Mesodermal cell (in vitro differentiated cells): ENCODE results near the gene TRAF7.
"Not testable (repeated sequence)": the region's sequence is repeated elsewhere in the genome, so short reads cannot be mapped to it uniquely, and the experiment has no call there.

Experiments used
- H3K27ac ChIP-seq: 2 replicates; pipeline ENCODE4 v1.7.0; 2013; ENCODE audit warnings: mild to moderate bottlenecking, low read depth, low read length, moderate library complexity; ENCODE audit not compliant: severe bottlenecking
- H3K36me3 ChIP-seq: 2 replicates; pipeline ENCODE4 v1.7.1; 2013; ENCODE audit warnings: mild to moderate bottlenecking, low read length, moderate library complexity; ENCODE audit not compliant: control insufficient read depth, insufficient read depth
- H3K4me1 ChIP-seq: one replicate; pipeline ENCODE4 v1.7.1; 2013; ENCODE audit warnings: mild to moderate bottlenecking, low read length; ENCODE audit not compliant: insufficient read depth, control insufficient read depth, poor library complexity, severe bottlenecking
- H3K4me3 ChIP-seq: 2 replicates; pipeline ENCODE4 v1.7.0; 2013; ENCODE audit warnings: low read length, control low read depth, mild to moderate bottlenecking; ENCODE audit not compliant: insufficient read depth, poor library complexity, severe bottlenecking; ENCODE audit errors: extremely low read depth
- H3K9me3 ChIP-seq: 2 replicates; pipeline ENCODE4 v1.7.1; 2013; ENCODE audit warnings: mild to moderate bottlenecking, low read length, moderate library complexity; ENCODE audit not compliant: control insufficient read depth
- whole genome bisulfite sequencing, 2 experiments: methylation state at CpG; one replicate each; pipeline ENCODE4 v1.1.5; 2013; ENCODE audit warnings: missing lambda C conversion rate in 2 of 2; ENCODE audit not compliant: insufficient coverage in 2 of 2; 5-methylcytosine and 5-hydroxymethylcytosine counted together

The TRAF7 gene

DNA sequence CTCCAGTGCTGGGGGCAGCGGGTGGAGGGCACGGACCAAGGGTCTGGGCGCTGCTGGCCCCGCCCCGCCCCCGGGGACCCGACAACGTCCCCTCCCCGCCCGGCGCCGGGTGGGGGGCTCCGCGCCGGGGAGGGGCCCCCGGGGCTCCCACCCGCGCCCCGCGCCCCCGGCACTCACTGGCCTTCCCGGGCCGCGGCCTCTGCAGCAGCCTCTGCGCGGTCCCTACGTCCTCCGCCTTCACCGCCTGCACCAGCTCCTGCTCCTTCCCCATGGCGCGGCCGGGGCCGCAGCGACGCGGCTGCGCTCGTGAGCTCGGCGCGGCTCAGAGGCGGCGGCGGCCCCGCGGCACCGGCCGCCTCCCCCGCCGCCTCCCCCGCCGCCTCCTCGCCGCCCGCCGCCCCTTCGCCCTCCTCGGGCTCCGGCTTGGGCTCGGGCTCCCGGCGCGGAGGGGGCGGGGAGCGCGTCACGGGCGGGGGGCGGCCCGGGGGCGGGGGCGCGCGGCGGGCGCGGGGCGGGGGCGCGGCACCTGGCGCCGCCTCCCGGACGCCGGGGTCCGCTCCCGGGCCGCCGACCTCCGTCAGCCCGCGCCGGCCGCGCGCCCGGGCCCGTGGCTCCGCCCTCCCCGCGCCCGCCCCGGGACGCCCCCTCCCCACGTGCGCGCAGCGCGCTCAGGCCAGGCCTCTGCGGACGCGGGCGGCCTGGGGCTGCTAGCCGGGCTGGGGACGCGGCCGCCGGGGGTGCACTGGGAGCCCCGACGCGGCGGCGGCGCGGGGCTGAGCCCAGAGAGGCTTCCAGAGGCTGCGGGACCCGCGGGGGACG, 40.8 kb downstream of the TRAF7 start, which contains the start of gene CASKIN1:
CASKIN1 (minus strand) TSS at position 444 of the 819 bp plus-strand sequence; CDS start at position 271, 173 bp downstream.
- Histone ChIP-seq H3K4me3 (peak within 1 kb of the TSS; percentile 31), H3K36me3 (no peaks in the 10 kb centered on the region), H3K9me3 (no peaks in the 10 kb centered on the region), H3K27ac (no peak within 1 kb of the TSS), H3K4me1 (peaks cover 8% of the 10 kb centered on the region)
- 0 to 1% methylated on average over 47 to 56 of the region's 129 CpGs for WGBS, 2 experiments

DNA sequence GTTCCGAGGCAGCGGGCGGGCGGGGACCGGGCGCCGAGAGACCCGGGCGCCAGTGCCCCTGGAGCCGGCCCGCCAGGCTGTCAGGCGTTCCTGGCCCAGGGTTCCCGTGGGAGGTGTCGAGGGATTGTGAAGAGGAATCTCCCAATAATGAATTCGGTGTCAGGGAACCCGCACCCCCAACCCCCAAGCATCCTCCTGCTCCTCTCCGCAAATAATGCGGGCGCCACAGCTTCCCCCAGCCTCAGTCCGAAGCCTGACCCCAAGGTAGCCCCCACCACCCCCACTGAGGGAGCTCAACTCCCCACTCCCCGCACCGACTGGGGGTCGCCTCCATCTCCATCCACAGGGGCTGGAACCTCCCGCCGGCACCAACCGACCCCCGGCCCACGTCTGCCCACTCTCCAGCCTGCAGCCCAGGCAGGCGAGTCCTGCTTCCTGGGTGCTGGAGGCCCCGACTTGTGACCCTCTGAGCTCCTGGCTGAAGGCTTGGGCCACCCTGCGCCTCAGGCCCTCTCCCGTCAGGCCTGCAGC, 41.5 kb downstream of the TRAF7 start:
- Histone ChIP-seq H3K4me1 (peaks cover 8% of the 10 kb centered on the region), H3K36me3 (no peaks in the 10 kb centered on the region), H3K27ac (no peak overlapping the region), H3K4me3 (peak overlapping the region; percentile 27), H3K9me3 (no peaks in the 10 kb centered on the region)
- 24 to 33% methylated on average over 23 to 26 of the region's 32 CpGs for WGBS, 2 experiments

DNA sequence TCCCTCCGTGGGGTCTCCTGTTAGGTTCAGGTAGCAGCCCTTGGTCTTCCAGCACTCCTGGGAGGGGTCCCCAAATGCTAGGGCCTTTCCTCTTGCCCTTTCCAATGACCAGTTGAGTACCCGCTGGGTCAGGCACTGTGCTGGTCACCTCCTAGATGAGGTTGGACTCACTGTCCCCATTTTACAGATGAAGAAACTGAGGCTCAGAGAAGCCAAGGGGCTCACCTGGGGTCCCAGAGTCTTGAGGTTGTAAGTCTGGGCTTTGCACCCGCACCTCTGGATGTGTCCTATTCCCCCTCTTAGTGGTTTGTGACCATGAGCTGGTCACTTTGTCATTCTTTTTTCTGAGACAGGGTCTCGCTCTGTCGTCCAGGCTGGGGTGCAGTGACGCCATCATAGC, 42.2 kb downstream of the TRAF7 start:
- H3K4me3 ChIP-seq = no peak overlapping the region
- no peak overlapping the region for H3K27ac ChIP-seq
- WGBS, 2 experiments = 79 to 85% methylated on average over 5 to 6 of the region's 6 CpGs
- no peaks in the 10 kb centered on the region for H3K36me3 ChIP-seq
- H3K9me3 ChIP-seq = no peaks in the 10 kb centered on the region
- H3K4me1 ChIP-seq = peaks cover 8% of the 10 kb centered on the region

DNA sequence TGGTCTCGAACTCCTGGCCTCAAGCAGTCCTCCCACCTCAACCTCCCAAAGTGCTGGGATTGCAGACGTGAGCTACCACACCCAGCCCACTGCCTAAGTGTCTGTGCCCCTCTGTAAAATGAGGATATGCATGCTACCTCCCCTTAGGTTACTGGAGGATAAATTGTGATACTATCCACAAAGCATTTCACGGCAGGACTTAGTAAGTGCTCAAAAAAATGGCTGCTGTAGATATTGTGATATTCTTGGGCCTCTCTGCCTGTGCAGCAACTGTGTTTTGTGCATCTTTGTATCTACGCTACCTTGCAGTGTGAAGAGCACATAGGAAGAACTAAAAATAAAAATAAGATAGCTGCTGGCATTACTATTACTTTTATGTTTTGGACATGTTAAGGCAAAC, 42.7 kb downstream of the TRAF7 start:
- Histone ChIP-seq H3K9me3 (no peaks in the 10 kb centered on the region), H3K4me3 (no peak overlapping the region), H3K27ac (no peak overlapping the region), H3K4me1 (peaks cover 8% of the 10 kb centered on the region), H3K36me3 (no peaks in the 10 kb centered on the region)
- 85 to 89% methylated on average over 1 to 3 of the region's 4 CpGs for WGBS, 2 experiments

DNA sequence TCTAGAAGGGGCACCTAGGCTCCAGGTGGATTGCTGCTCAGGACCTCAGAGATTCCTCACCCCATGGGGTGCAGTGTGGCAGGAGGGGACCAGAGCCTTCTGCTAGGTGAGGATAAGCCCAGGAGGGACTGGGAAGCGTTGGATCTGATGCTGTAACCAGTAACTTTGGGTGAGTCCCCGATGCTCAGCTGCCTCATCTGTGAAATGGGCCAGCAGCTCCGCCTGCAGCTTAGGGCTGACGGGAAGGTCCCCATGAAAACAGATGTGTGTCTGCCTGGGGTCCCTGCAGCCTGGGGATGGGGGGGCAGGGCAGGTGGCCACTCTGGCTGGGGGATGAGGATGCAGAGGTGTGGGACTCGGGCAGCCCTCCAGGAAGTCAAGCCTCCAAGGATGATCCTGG, 43.5 kb downstream of the TRAF7 start:
- no peak overlapping the region for H3K4me3 ChIP-seq
- no peak overlapping the region for H3K27ac ChIP-seq
- 78 to 82% methylated on average over 5 of the region's 5 CpGs for WGBS, 2 experiments
- H3K9me3 ChIP-seq = no peaks in the 10 kb centered on the region
- H3K4me1 ChIP-seq = peaks cover 8% of the 10 kb centered on the region
- no peaks in the 10 kb centered on the region for H3K36me3 ChIP-seq

DNA sequence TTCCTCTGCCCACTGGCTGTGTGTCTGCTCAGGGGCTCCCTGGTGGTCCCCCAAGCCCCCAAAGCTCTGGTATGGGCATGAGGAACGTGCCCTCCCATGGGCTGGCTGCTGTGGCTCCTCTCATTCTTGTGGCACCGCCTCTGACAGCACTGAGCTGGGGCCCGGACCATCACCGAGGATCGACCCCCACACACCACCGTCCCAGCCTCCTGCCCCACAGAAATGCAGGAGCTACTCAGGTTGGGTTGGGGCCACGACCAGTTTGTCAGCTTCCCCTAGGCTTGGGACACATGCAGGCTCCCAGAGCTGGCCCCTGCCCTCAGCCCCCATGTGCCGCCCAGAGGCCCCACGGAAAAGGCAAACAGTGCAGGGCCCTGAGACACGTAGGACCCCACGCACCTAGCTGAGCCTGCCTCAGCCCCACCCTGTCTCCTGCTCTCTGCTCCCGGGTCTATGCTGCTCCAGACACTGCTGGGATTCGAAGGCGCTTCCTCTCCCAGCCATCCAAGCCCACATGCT, 44.1 kb downstream of the TRAF7 start:
- Histone ChIP-seq H3K4me1 (peaks cover 9% of the 10 kb centered on the region), H3K4me3 (no peak overlapping the region), H3K27ac (no peak overlapping the region), H3K9me3 (no peaks in the 10 kb centered on the region), H3K36me3 (no peaks in the 10 kb centered on the region)
- 71 to 76% methylated on average over 6 to 9 of the region's 14 CpGs for WGBS, 2 experiments

DNA sequence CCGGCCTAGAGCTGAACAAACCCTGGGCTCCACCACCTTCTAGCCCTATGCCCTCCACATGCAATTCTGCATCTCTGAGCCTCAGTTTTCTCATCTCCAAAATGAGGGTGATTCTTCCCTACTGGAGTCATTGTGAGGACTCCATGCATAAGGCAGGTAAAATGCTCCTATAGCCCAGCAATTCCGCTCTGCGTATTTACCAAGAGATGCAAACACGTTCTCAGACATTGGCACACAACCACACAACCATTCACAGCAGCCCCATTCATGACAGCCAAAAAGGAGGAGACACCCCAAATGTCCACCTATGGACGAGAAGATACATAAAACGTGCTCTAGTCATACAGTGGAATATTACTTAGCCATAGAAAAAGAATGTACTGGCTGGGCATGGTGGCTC, 44.7 kb downstream of the TRAF7 start:
- Histone ChIP-seq H3K9me3 (no peaks in the 10 kb centered on the region), H3K27ac (no peak overlapping the region), H3K36me3 (no peaks in the 10 kb centered on the region), H3K4me1 (peaks cover 8% of the 10 kb centered on the region), H3K4me3 (no peak overlapping the region)
- WGBS, 2 experiments = 88% methylated on average over 3 of the region's 6 CpGs; no CpG with 5 or more reads in 1 of the 2 experiments

DNA sequence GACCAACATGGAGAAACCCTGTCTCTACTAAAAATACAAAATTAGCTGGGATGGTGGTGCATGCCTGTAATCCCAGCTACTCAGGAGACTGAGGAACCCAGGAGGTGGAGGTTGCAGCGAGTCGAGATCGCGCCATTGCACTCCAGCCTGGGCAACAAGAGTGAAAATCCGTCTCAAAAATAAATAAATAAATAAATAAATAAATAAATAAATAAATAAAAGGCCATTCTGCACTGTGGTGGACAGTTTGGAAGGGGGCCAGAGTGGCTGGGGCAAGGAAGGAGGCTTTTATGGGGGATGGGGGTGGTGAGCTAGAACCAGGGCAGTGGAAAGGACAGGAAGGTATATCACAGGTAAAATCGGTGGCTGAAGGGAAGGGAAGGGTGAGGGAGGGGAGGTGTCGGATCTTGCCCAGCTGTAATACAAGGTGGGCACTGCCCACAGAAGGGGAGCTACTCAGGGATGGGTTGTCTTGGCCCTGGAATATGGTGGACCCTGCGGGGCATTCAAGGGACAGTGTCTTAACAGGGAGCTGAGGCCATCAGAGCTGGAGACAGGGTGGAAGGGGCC, 47.6 kb downstream of the TRAF7 start:
- not testable (repeated sequence) for H3K9me3 ChIP-seq, H3K27ac ChIP-seq, H3K4me1 ChIP-seq, H3K4me3 ChIP-seq
- WGBS, 2 experiments = 96 to 97% methylated on average over 3 to 4 of the region's 8 CpGs
- H3K36me3 ChIP-seq = peaks cover 16% of the 10 kb centered on the region

DNA sequence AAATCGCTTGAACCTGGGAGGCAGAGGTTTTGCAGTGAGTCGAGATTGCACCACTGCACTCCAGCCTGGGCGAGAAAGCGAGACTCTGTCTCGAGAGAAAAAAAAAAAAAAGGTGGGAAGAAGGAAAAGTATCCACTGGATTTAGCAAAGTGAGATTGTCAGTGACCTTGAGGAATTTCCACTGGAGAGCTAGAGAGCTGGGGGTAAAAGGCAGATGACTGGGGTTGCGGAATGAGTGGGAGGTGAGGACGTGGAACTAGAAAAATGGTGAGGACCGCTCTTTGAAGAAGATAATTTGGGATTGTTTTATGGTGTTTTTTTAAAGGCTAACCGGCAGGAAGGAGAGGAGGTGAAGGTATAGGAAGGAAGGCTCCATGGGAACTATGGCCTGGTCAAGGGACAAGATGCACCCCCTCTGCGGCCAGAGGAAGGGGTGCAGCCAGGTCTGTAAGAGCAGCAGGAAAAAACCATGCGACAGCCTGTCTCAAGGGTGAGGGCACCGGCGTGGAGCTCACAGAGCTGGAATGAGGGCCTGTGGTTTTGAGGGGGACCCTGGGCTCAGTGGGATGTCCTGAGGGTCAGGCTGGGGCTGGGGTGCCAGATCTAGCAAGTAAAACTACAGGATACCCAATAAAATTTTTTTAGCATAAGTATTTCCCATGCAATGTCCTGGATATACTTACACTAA, 49.0 kb downstream of the TRAF7 start:
- Histone ChIP-seq H3K9me3 (no peaks in the 10 kb centered on the region), H3K27ac (peak overlapping the region; percentile 62), H3K36me3 (peaks cover 28% of the 10 kb centered on the region), H3K4me3 (peak overlapping the region; percentile 69), H3K4me1 (peaks cover 8% of the 10 kb centered on the region)
- WGBS, 2 experiments = 71 to 76% methylated on average over 9 to 13 of the region's 13 CpGs

DNA sequence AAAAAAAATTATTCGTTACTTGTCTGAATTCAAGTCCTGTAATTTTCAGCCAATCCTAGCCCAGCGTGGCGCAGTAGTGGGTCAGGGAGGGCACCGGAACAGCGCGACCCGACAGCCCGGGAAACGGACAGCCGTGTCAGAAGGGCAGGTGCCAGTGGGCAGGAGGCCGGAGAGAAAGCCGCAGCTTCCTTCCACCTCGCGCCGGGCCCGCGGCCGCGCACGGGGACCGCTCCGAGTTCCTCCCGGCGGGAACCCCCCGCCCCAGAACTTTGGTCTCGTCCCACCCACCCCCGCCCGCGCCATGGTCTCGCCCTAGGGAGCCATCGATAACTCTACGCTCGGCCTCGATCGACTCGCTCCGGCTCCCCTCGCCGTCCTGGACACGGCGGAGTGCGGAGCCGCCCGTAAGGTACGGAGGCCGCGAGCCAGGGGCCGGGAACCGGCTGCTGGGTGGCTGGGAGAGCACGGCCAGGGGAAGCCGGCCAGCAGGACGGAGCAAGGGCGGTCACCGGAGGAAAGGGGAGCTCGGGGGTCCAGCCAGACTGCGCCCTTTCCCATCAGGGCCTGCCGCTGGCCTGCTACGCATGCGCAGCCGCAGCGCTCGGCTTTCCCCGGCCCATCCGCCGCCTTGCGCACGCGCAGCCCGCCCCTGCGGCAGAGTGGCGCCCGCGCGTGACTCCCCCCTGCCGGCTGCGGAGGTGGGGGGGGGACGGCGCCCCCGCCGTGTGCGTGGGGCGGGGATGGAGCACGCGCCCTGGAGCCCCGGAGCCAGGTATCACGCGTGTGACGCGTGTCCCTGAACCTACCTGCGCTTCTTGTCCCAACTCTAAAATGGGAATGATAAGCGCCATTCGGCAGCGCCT, 49.8 kb downstream of the TRAF7 start, which contains the start of gene MLST8:
MLST8 (plus strand) TSS at position 351 of the 863 bp plus-strand sequence. CDS start 632 bp downstream, outside the sequence.
- Histone ChIP-seq H3K4me1 (peaks cover 8% of the 10 kb centered on the region), H3K4me3 (peak within 1 kb of the TSS; percentile 69), H3K9me3 (no peaks in the 10 kb centered on the region), H3K27ac (peak within 1 kb of the TSS; percentile 62), H3K36me3 (peaks cover 35% of the 10 kb centered on the region)
- WGBS, 2 experiments = 0 to 1% methylated on average over 55 to 69 of the region's 93 CpGs
